Lung microvascular endothelial cell (primary cell): ENCODE data around the gene DAP. TPM values are rescaled to one million over a fixed set of nuclear protein-coding genes. Genes with fewer than 3 reads are reported as not detected.
A peak's percentile ranks its signal among the peaks of the same experiment; 100 is the strongest.
"Not testable (repeated sequence)": the region's sequence is repeated elsewhere in the genome, so short reads cannot be mapped to it uniquely, and the experiment has no call there.

ENCODE experiments used
- DNase-seq, 2 donors: peaks; one replicate each; pipeline versions ENCODE4 v3.0.0 to v3.0.0-alpha.2; 2010; ENCODE audit warnings: low read depth in 2 of 2
- total RNA-seq: library from RNA; depleted of rRNA; stranded (reverse); fragments of >200 nt; gene quantifications from 2 replicates; pipeline ENCODE4 v1.2.1, GENCODE V29; 2014

DAP gene
- total RNA-seq, result 16.1 and 23.5 TPM in 2 replicates

- peak; percentile 90 to 94 for DNase-seq
Observed at GRCh38 chr5:10761185-10761932, at the start of gene DAP. Gene DAP (minus strand): TSS chr5:10761234. CDS start chr5:10761068, 166 bp downstream.

- no peak for DNase-seq
Observed at GRCh38 chr5:10808347-10809226, 47.6 kb upstream of the DAP start.

GRCh38 chr5:10801931-10802666 is 41.1 kb upstream of the DAP start:
- DNase-seq, result peak; percentile 13

GRCh38 chr5:10800852-10801251 is 39.8 kb upstream of the DAP start:
- DNase-seq, result no peak

GRCh38 chr5:10797261-10797660 is 36.2 kb upstream of the DAP start:
- DNase-seq, result no peak

GRCh38 chr5:10793785-10794184 is 32.8 kb upstream of the DAP start:
- DNase-seq, result no peak

GRCh38 chr5:10792336-10792735 is 31.3 kb upstream of the DAP start:
- DNase-seq, result no peak

GRCh38 chr5:10789726-10790125 is 28.7 kb upstream of the DAP start:
- no peak for DNase-seq

GRCh38 chr5:10789021-10789420 is 28.0 kb upstream of the DAP start:
- DNase-seq, result peak in 1 of 2 donors; percentile 37

GRCh38 chr5:10788358-10788757 is 27.3 kb upstream of the DAP start:
- no peak for DNase-seq

GRCh38 chr5:10786835-10787234 is 25.8 kb upstream of the DAP start:
- no peak for DNase-seq

- DNase-seq, result not testable (repeated sequence)
Observed at GRCh38 chr5:10780208-10780607, 19.2 kb upstream of the DAP start.

- DNase-seq, result no peak
Observed at GRCh38 chr5:10779592-10779991, 18.6 kb upstream of the DAP start.

- DNase-seq, result no peak
Observed at GRCh38 chr5:10778179-10778910, 17.3 kb upstream of the DAP start.

GRCh38 chr5:10775646-10776045 is 14.6 kb upstream of the DAP start:
- peak; percentile 17 to 26 for DNase-seq

- no peak for DNase-seq
Observed at GRCh38 chr5:10772901-10773585, 12.0 kb upstream of the DAP start.

- DNase-seq, result no peak
Observed at GRCh38 chr5:10768328-10768899, 7.4 kb upstream of the DAP start.

- DNase-seq, result no peak
Observed at GRCh38 chr5:10762776-10763500, 1.9 kb upstream of the DAP start.

- no peak for DNase-seq
Observed at GRCh38 chr5:10761933-10762775, 1.1 kb upstream of the DAP start.
